ENCODE data around the gene UGT1A1. TPM values are rescaled to one million over a fixed set of nuclear protein-coding genes. Genes with fewer than 3 reads are reported as not detected.

The UGT1A1 gene
- total RNA-seq, 1 experiment from 2014 or later: not detected

DNA sequence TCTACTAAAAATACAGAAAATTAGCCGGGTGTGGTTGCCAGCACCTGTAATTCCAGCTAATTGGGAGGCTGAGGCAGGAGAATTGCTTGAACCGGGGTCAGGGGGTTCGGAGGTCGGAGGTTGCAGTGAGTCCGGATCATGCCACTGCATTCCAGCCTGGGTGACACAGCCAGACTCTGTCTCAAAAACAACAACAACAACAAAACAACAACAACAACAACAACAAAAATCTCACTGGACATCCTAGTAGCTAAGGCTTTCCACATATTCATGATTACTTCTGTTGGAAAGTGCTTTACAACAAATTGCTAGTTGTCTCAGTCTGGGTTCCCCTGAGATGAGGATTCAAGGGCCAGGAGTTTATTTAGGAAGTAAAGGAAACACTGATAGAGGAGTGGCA is 13.8 kb downstream of the UGT1A1 start:
- ATAC-seq (no peak), DNase-seq (ENCODE audit: low read depth, low spot score) (no peak)
- no peak overlapping the region for H3K27ac ChIP-seq (ENCODE audit: low read depth, low read length)
- H3K4me2 ChIP-seq (ENCODE audit: low read length): no peak overlapping the region
- no peaks in the 10 kb centered on the region for H3K36me3 ChIP-seq (ENCODE audit: control insufficient read depth in 1 of 2, insufficient read depth in 2 of 2, low read length in 2 of 2)
- no peaks in the 10 kb centered on the region for H3K4me1 ChIP-seq (ENCODE audit: control insufficient read depth in 1 of 2, insufficient read depth in 2 of 2, low read length in 2 of 2)
- ChIA-PET POLR2A (no interaction called here), RAD21 (ENCODE audit: low non-redundant PET in 1 of 2, low total read pairs in 2 of 2, uncharacterized antibody in 2 of 2, unreplicated experiment in 2 of 2) (no interaction called here), CTCF (no interaction called here)
- no peaks in the 10 kb centered on the region for H4K20me1 ChIP-seq (ENCODE audit: insufficient read depth)
- no peak for TF ChIP-seq RAD21 (IDR thresholded peaks at IDR 0.05; ENCODE audit: low read depth)
- no peak for TF ChIP-seq TCF7L2 (IDR thresholded peaks at IDR 0.05; ENCODE audit: borderline replicate concordance, extremely low read depth, insufficient read depth, insufficient read length)
- no peak for TF ChIP-seq FOSL1 (IDR thresholded peaks at IDR 0.05; ENCODE audit: low read depth)
- no peak for TF ChIP-seq CBX3 (IDR thresholded peaks at IDR 0.05; ENCODE audit: low read depth)
- no peak for TF ChIP-seq YY1 (IDR thresholded peaks at IDR 0.05; ENCODE audit: extremely low read depth, insufficient replicate concordance, low read depth, low read length)
- no peak for TF ChIP-seq ZBTB33 (IDR thresholded peaks at IDR 0.05; ENCODE audit: extremely low read depth, insufficient replicate concordance, low read length)
- TF ChIP-seq MAX (IDR thresholded peaks at IDR 0.05): no peak
- no peak for TF ChIP-seq CEBPB (IDR thresholded peaks at IDR 0.05; ENCODE audit: low read depth)
- H2AFZ ChIP-seq (ENCODE audit: low read depth, low read length, poor library complexity, severe bottlenecking): no peak overlapping the region
- no peaks in the 10 kb centered on the region for H3K79me2 ChIP-seq (ENCODE audit: insufficient read depth, low read length)
- no peaks in the 10 kb centered on the region for H3K27me3 ChIP-seq (ENCODE audit: insufficient read depth, low read length)
- H3K9me2 ChIP-seq (ENCODE audit: insufficient read depth): no peaks in the 10 kb centered on the region
- no TSS peak for BruUV-seq (replicated peaks)
- no peak overlapping the region for H3K9ac ChIP-seq (ENCODE audit: low read length)
- intact Hi-C loops (cut with micrococcal nuclease): no loop called here
- no peak overlapping the region for H3K4me3 ChIP-seq (replicated peaks in 1 of 2; ENCODE audit: low read depth in 1 of 2, low read length in 2 of 2)
- H3K9me3 ChIP-seq (ENCODE audit: control insufficient read depth in 1 of 2, insufficient read depth in 1 of 2, low read depth in 1 of 2, low read length in 2 of 2): no peaks in the 10 kb centered on the region

DNA sequence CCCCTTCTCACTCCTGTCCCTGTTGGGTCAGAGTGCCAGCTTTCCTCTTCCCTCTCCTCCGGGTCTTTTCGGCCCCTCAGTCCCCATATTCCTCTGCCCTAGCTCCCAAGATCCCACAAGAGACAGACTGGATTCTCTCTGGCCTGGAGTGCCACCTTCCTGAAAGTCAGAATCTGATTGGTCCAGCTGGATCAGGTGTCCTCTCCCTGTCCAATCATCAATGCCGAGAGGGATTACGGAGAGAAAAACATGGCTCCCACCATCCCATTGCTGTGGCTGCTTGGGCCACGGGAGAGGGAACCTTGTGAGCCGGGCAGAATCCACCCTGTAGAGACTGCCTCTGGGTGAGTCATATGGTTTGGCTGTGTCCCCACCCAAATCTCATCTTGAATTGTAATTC is 15.3 kb downstream of the UGT1A1 start:
- H2AFZ ChIP-seq (ENCODE audit: low read depth, low read length, poor library complexity, severe bottlenecking): no peak overlapping the region
- no peak overlapping the region for H3K4me2 ChIP-seq (ENCODE audit: low read length)
- no peaks in the 10 kb centered on the region for H3K9me3 ChIP-seq (ENCODE audit: control insufficient read depth in 1 of 2, insufficient read depth in 1 of 2, low read depth in 1 of 2, low read length in 2 of 2)
- POLR2A ChIA-PET: no interaction called here
- no peak overlapping the region for H3K4me3 ChIP-seq (replicated peaks in 1 of 2; ENCODE audit: low read depth in 1 of 2, low read length in 2 of 2)
- no TSS peak for BruUV-seq (replicated peaks)
- H3K27me3 ChIP-seq (ENCODE audit: insufficient read depth, low read length): no peaks in the 10 kb centered on the region
- RAD21 ChIA-PET (ENCODE audit: low non-redundant PET in 1 of 2, low total read pairs in 2 of 2, uncharacterized antibody in 2 of 2, unreplicated experiment in 2 of 2): no interaction called here
- no peaks in the 10 kb centered on the region for H3K36me3 ChIP-seq (ENCODE audit: control insufficient read depth in 1 of 2, insufficient read depth in 2 of 2, low read length in 2 of 2)
- H3K4me1 ChIP-seq (ENCODE audit: control insufficient read depth in 1 of 2, insufficient read depth in 2 of 2, low read length in 2 of 2): no peaks in the 10 kb centered on the region
- no peak overlapping the region for H3K27ac ChIP-seq (ENCODE audit: low read depth, low read length)
- H3K9ac ChIP-seq (ENCODE audit: low read length): no peak overlapping the region
- intact Hi-C loops (cut with micrococcal nuclease): no loop called here
- no peaks in the 10 kb centered on the region for H3K79me2 ChIP-seq (ENCODE audit: insufficient read depth, low read length)
- DNase-seq (ENCODE audit: low read depth, low spot score) (no peak), ATAC-seq (no peak)
- no peaks in the 10 kb centered on the region for H4K20me1 ChIP-seq (ENCODE audit: insufficient read depth)
- CTCF ChIA-PET: no interaction called here
- no peaks in the 10 kb centered on the region for H3K9me2 ChIP-seq (ENCODE audit: insufficient read depth)
- TF ChIP-seq CBX3 (IDR thresholded peaks at IDR 0.05; ENCODE audit: low read depth): no peak
- no peak for TF ChIP-seq JUND (IDR thresholded peaks at IDR 0.05)
- TF ChIP-seq, protein P1, sequence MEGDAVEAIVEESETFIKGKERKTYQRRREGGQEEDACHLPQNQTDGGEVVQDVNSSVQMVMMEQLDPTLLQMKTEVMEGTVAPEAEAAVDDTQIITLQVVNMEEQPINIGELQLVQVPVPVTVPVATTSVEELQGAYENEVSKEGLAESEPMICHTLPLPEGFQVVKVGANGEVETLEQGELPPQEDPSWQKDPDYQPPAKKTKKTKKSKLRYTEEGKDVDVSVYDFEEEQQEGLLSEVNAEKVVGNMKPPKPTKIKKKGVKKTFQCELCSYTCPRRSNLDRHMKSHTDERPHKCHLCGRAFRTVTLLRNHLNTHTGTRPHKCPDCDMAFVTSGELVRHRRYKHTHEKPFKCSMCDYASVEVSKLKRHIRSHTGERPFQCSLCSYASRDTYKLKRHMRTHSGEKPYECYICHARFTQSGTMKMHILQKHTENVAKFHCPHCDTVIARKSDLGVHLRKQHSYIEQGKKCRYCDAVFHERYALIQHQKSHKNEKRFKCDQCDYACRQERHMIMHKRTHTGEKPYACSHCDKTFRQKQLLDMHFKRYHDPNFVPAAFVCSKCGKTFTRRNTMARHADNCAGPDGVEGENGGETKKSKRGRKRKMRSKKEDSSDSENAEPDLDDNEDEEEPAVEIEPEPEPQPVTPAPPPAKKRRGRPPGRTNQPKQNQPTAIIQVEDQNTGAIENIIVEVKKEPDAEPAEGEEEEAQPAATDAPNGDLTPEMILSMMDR (IDR thresholded peaks at IDR 0.05 in 2 of 3, conservative IDR thresholded peaks at IDR 0.05 in 1 of 3; ENCODE audit: borderline replicate concordance in 1 of 3, insufficient read depth in 1 of 3, low read depth in 2 of 3, low read length in 2 of 3): no peak
- TF ChIP-seq MAX (IDR thresholded peaks at IDR 0.05): no peak
- no peak for TF ChIP-seq ZFX (IDR thresholded peaks at IDR 0.05)
- TF ChIP-seq CEBPB (IDR thresholded peaks at IDR 0.05; ENCODE audit: low read depth): no peak
- no peak for TF ChIP-seq RAD21 (IDR thresholded peaks at IDR 0.05; ENCODE audit: low read depth)
- TF ChIP-seq TCF7L2 (IDR thresholded peaks at IDR 0.05; ENCODE audit: borderline replicate concordance, extremely low read depth, insufficient read depth, insufficient read length): no peak
- no peak for TF ChIP-seq POLR2A (IDR thresholded peaks at IDR 0.05; ENCODE audit: borderline replicate concordance, extremely low read depth, insufficient read depth, insufficient read length)
- TF ChIP-seq SRF (IDR thresholded peaks at IDR 0.05; ENCODE audit: low read depth): no peak
- TF ChIP-seq ZBTB33 (IDR thresholded peaks at IDR 0.05; ENCODE audit: extremely low read depth, insufficient replicate concordance, low read length): no peak
